ENCODE measurements around the gene DGKI. TPM values are rescaled to one million over a fixed set of nuclear protein-coding genes. Genes with fewer than 3 reads are reported as not detected.
A peak's percentile ranks its signal among the peaks of the same experiment; 100 is the strongest.

Gene DGKI
- total and polyA plus RNA-seq, 2 of the 4 experiments (the other 2 are of a cell fraction) = 3.9 to 15.8 TPM

DNA sequence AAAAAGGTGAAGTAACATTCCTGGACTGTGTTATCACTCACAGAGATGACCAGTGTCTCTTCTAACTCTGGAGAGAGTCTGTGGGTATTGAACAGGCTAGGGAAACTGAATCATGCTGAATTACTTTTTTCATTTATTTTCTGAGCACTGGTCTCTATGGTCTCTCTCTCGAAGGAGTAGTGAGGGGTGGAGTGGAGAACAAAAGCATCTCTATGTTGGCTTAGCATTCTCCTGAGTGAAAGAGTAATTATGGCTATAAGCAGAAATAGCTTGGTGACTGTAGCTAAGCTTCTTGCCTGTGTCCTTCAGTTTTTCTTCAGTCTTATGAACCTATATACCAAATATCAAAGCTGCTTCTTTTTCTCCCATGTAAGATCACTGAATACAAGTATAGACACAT, 438.6 kb downstream of the DGKI start:
- Histone ChIP-seq H3K27me3 (ENCODE audit: control insufficient read depth, insufficient read depth, low read length) (no peaks in the 10 kb centered on the region), H3K79me1 (ENCODE audit: low read depth in 1 of 2, low read length in 2 of 2) (no peaks in the 10 kb centered on the region), H3K56ac (ENCODE audit: extremely low read depth, insufficient read depth, low read length) (no peak overlapping the region), H3K9ac (ENCODE audit: low read depth, low read length) (no peak overlapping the region), H3K14ac (replicated peaks; ENCODE audit: low read depth, low read length) (no peak overlapping the region), H3K23ac (ENCODE audit: low read depth, low read length) (no peak overlapping the region), H2BK15ac (ENCODE audit: low read depth, low read length) (no peak overlapping the region), H3K4me3 (ENCODE audit: insufficient read depth, low read depth, low read length) (no peak overlapping the region), H3K36me3 (ENCODE audit: control insufficient read depth, insufficient read depth, low read length) (no peaks in the 10 kb centered on the region), H3K27ac (ENCODE audit: insufficient read depth, low read length) (no peak overlapping the region), H2AK9ac (replicated peaks; ENCODE audit: low read depth, low read length, poor library complexity) (no peak overlapping the region), H3K18ac (ENCODE audit: low read depth, low read length) (no peak overlapping the region), H2BK120ac (ENCODE audit: low read depth, low read length) (no peak overlapping the region), H2BK5ac (ENCODE audit: low read depth, low read length, poor library complexity, severe bottlenecking) (no peak overlapping the region), H2AK5ac (ENCODE audit: low read depth, low read length) (no peak overlapping the region), H2AFZ (replicated peaks; ENCODE audit: low read length, poor library complexity) (no peak overlapping the region), H2BK20ac (ENCODE audit: low read depth, low read length) (no peak overlapping the region; the same call in 1 of the 2 replicates), H3K4me2 (ENCODE audit: low read depth, low read length) (no peak overlapping the region), H4K5ac (ENCODE audit: low read depth, low read length) (no peak overlapping the region), H3K4ac (ENCODE audit: low read depth, low read length) (no peak overlapping the region), H4K8ac (ENCODE audit: low read depth in 2 of 2, low read length in 2 of 2) (no peak overlapping the region), H3K4me1 (ENCODE audit: control insufficient read depth, insufficient read depth, low read length) (no peaks in the 10 kb centered on the region), H4K20me1 (ENCODE audit: insufficient read depth, low read length) (no peaks in the 10 kb centered on the region), H3K9me3 (ENCODE audit: control insufficient read depth, insufficient read depth, low read length) (no peaks in the 10 kb centered on the region), H3K9me1 (ENCODE audit: insufficient read depth, low read length) (0 out of 2 replicates have a peak, but pooled peaks cover 3% of the 10 kb centered on the region), H4K91ac (ENCODE audit: insufficient read depth, low read depth, low read length) (no peak overlapping the region)
- DNase-seq = peak; percentile 33
- dilution Hi-C loops (cut with HindIII; ENCODE audit: low sequenced_read_pairs, unreplicated experiment) = no loop called here
- POLR2A ChIA-PET (ENCODE audit: unreplicated experiment) = interaction anchor here (0.5 kb wide), 1 partner anchor 40 kb away, joined by 5 read pairs; no protein-coding TSS in a partner anchor
- CTCF ChIA-PET = no interaction called here
- no TSS peak for BruUV-seq (replicated peaks)
- intact Hi-C loops (cut with micrococcal nuclease) = no loop called here
- in situ Hi-C loops (cut with MboI; ENCODE audit: low sequenced_read_pairs) = no loop called here
- ATAC-seq (ENCODE audit: low read depth) = peak; percentile 49; the same call in 1 of the 2 replicates
- TF ChIP-seq RCOR1 (IDR thresholded peaks at IDR 0.05; ENCODE audit: insufficient replicate concordance, low read length) (no peak), POLR2A (IDR thresholded peaks at IDR 0.05; ENCODE audit: low read depth, low read length) (no peak), RFX5 (IDR thresholded peaks at IDR 0.05; ENCODE audit: low read depth, low read length) (no peak)
- TF ChIP-seq, protein P1, sequence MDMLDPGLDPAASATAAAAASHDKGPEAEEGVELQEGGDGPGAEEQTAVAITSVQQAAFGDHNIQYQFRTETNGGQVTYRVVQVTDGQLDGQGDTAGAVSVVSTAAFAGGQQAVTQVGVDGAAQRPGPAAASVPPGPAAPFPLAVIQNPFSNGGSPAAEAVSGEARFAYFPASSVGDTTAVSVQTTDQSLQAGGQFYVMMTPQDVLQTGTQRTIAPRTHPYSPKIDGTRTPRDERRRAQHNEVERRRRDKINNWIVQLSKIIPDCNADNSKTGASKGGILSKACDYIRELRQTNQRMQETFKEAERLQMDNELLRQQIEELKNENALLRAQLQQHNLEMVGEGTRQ (IDR thresholded peaks at IDR 0.05; ENCODE audit: low read depth, low read length) = no peak
- WGBS, 2 experiments (ENCODE audit: extremely low coverage in 2 of 2, insufficient read length in 1 of 2) = no CpG with 5 or more reads among the region's 1 CpG
